Measurements from ENCODE around the gene HOXC9.

DNA sequence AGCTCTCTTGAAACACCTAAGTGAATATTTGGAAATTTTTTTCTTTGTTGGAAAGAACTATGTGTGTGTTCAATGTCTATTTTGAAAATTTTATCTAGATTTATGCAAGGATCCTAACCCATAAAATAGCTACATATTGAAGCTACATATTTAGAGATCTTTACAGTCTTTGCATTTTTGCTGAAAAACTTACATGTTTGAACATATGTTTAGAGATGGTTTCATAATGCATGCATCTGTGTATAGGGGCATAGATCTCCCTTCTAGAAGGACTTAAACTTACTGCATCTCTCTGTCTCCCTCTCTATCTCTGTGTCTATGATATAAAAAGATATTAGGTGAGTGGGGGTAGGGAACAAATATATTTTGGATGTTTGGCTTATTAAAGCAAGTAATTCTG, 45.4 kb downstream of the HOXC9 start:
- TF ChIP-seq, protein P1, sequence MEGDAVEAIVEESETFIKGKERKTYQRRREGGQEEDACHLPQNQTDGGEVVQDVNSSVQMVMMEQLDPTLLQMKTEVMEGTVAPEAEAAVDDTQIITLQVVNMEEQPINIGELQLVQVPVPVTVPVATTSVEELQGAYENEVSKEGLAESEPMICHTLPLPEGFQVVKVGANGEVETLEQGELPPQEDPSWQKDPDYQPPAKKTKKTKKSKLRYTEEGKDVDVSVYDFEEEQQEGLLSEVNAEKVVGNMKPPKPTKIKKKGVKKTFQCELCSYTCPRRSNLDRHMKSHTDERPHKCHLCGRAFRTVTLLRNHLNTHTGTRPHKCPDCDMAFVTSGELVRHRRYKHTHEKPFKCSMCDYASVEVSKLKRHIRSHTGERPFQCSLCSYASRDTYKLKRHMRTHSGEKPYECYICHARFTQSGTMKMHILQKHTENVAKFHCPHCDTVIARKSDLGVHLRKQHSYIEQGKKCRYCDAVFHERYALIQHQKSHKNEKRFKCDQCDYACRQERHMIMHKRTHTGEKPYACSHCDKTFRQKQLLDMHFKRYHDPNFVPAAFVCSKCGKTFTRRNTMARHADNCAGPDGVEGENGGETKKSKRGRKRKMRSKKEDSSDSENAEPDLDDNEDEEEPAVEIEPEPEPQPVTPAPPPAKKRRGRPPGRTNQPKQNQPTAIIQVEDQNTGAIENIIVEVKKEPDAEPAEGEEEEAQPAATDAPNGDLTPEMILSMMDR (IDR thresholded peaks at IDR 0.05), result no peak
- TF ChIP-seq POLR2A (IDR thresholded peaks at IDR 0.05), result no peak
